Skin epidermis (tissue), 12 donors: Measurements from ENCODE around the gene ATF7IP.
"Not testable (repeated sequence)": the region's sequence is repeated elsewhere in the genome, so short reads cannot be mapped to it uniquely, and the experiment has no call there.

Experiments
- H3K27ac ChIP-seq, 21 experiments: fragments of 200-600 bp; sonication (generic) in 11 of 21; one replicate each; pipeline ENCODE4 v1.5.0; 2020; ENCODE audit warnings: mild to moderate bottlenecking in 3 of 21, inconsistent platforms in 2 of 21, moderate library complexity in 2 of 21
- H3K4me3 ChIP-seq, 7 experiments: fragments of 200-600 bp; sonication (generic) in 2 of 7; one replicate each; pipeline ENCODE4 v1.5.0; 2020; ENCODE audit warnings: inconsistent platforms in 2 of 7, mild to moderate bottlenecking in 2 of 7, moderate library complexity in 1 of 7

ATF7IP gene

DNA sequence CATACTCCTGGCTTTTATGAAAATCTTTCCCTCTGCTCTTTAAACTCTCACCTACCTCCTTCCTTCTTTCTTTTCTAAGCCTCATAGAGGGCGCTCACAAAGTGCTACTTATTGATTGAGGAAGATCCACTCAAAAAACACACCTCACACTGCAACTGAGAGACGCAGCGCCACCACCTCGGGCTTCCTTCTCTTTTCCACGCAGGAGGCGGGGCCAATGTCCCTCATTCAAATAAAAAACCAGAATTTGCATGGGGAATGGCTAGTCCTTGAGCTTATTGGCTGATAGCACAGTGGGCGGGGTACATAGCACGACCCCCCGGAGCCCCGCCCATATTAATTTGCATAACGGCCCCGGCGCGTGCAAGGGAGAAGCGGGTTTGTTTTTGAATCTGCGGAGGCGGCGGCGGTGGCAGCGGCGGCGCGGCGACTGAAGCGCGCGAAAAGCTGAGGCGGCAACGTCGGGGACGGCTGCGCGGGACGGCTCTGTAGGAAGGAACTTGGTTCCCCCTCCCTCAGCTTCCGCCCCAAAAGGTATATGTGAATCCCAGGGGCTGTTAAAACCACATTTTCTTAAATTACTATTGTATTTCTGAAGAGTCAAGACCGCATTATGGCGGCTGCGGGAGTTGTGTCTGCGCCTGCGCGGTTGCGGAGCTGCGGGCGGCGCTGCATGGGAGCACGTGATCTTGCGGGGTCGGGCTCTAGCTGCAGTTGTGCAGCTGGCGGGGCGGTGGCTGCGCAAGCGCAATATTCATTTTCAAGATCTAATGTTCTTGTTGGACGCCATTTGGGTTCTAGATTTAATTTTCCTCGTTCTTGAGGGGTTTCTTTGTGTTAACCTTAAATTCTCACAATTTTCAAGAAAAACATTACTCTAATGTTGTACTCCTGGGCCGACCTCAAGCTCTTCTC lies at the start of gene ATF7IP:
Gene ATF7IP (plus strand): TSS at position 389 of the 915 bp plus-strand sequence. CDS start 58,234 bp downstream, outside the sequence.
- Histone ChIP-seq H3K27ac (peak within 1 kb of the TSS; percentile 43 to 99 (median 94)), H3K4me3 (peak within 1 kb of the TSS; percentile 49 to 66 (median 59))

DNA sequence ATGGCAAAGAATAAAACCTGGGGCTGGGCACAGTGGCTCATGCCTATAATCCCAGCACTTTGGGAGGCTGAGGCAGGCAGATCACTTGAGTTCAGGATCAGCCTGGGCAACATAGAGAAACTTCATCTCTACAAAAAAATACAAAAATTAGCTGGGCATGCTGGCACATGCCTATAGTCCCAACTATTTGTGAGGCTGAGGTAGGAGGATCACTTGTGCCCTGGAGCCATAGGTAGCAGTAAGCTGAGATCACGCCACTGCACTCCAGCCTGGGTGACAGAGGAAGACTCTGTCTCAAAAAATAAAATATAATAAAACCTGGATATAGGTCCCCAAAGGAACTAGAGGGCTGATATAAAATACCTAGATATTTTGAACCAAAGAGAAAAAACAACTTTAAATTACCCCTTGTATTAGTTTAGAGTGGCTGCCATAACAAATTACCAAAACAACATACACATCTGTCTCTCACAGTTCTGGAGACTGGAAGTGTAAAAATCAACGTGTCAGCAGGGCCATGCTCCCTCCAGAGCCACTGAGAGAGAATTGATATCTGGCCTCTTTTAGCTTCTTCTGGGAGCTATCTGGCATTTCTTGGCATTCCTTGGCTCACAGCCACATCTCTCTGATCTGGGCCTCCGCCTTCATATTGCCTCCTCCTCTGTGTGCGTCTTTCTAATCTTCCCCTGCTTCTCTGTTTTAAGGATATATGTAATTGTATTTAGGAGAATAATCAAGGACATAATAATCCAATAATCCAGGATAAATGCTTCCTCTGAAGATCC lies 47.9 kb upstream of the ATF7IP start:
- H3K4me3 ChIP-seq: no peak overlapping the region

GRCh38 chr12:14319704-14320427 lies 45.6 kb upstream of the ATF7IP start:
- not testable (repeated sequence) for H3K27ac ChIP-seq, H3K4me3 ChIP-seq

More for the DNA sequence above, 47.9 kb upstream of the ATF7IP start:
- H3K27ac ChIP-seq: no peak overlapping the region

GRCh38 chr12:14322403-14322802 lies 43.1 kb upstream of the ATF7IP start:
- H3K27ac ChIP-seq: no peak overlapping the region
- no peak overlapping the region for H3K4me3 ChIP-seq

GRCh38 chr12:14325716-14326343 lies 39.7 kb upstream of the ATF7IP start:
- no peak overlapping the region for H3K4me3 ChIP-seq
- no peak overlapping the region for H3K27ac ChIP-seq

DNA sequence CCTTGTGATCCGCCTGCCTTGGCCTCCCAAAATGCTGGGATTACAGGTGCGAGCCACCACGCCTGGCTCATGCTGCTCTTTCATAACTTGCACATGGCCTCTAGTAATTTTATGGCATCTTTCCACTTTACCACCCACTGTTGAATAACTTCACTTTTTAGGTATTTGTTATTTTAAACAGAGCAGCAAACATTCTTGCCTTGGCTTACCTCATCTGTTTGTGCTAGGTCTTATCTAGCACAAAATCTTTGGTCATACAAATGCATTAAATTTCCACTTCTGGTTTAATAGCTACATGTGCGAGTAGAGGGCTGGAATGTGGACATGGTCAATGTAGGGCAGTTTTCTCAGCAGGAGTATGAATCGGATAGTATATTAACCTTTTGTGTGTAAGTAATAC lies 38.8 kb upstream of the ATF7IP start:
- H3K4me3 ChIP-seq: no peak overlapping the region
- no peak overlapping the region for H3K27ac ChIP-seq

DNA sequence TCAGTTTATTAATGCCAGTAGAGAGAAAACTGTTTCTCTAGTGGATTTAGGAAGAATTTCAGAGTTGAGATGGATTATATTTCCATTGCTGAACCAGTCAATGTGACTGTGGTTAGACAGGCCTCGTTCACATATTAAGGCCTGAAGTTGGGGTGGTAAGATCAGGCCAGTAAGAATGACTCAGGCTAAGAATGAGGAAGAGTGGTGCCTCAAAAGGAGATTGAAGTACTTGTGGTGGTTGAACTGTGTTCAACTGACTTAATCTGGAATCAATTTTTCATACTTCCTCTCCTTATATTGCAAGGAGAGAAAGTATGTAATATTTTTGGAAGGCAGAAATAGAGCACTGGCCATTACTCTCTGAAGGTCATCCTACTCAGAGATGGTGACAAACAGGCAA lies 37.8 kb upstream of the ATF7IP start:
- H3K27ac ChIP-seq: peak overlapping the region in 3 of 21 experiments; percentile 15 to 28 (median 26)
- no peak overlapping the region for H3K4me3 ChIP-seq

GRCh38 chr12:14332482-14332881 lies 33.0 kb upstream of the ATF7IP start:
- Histone ChIP-seq H3K4me3 (no peak overlapping the region), H3K27ac (no peak overlapping the region)

GRCh38 chr12:14340371-14340770 lies 25.1 kb upstream of the ATF7IP start:
- no peak overlapping the region for H3K4me3 ChIP-seq
- peak overlapping the region in 1 of 21 experiments; percentile 10 for H3K27ac ChIP-seq

- not testable (repeated sequence) for H3K4me3 ChIP-seq, H3K27ac ChIP-seq
Measured at GRCh38 chr12:14351524-14351923, 14.0 kb upstream of the ATF7IP start.

DNA sequence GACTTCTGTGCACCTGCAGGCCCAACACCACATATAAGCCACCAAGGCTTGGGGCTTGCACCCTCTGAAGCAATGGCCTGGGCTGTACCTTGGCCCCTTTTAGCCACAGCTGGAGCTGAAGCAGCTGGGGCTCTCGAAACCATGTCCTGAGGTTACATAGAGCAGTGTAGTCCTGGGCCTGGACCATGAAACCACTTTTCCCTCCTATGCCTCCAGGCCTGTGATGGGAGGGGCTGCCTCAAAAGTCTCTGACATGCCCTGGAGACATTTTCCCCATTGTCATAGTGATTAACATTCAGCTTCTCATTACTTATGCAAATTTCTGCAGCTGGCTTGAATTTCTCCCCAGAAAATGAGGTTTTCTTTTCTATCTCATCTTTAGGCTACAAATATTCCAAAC lies 13.4 kb upstream of the ATF7IP start:
- H3K4me3 ChIP-seq, H3K27ac ChIP-seq: not testable (repeated sequence)

- H3K27ac ChIP-seq, H3K4me3 ChIP-seq: not testable (repeated sequence)
Measured at GRCh38 chr12:14354665-14355064, 10.8 kb upstream of the ATF7IP start.

GRCh38 chr12:14356147-14356546 lies 9.3 kb upstream of the ATF7IP start:
- H3K27ac ChIP-seq: no peak overlapping the region

DNA sequence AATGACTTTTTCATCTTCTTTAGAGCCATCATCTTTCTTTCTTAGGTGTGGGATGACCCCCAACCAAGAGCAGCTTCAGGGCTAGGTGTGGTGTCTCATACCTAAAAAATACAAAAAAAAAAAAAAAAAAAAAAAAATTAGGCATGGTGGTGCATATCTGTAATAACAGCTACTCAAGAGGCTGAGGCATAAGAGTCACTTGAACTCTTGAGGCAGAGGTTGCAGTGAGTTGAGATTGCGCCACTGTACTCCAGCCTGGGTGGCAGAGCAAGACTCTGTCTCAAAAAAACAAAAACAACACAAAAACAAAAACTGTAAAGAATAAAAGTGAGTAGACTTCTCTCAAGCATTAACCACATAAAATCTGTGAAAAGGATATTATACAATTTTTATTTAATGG lies 8.0 kb upstream of the ATF7IP start:
- Histone ChIP-seq H3K4me3 (no peak overlapping the region), H3K27ac (no peak overlapping the region)

More at GRCh38 chr12:14356147-14356546, 9.3 kb upstream of the ATF7IP start:
- H3K4me3 ChIP-seq: no peak overlapping the region

DNA sequence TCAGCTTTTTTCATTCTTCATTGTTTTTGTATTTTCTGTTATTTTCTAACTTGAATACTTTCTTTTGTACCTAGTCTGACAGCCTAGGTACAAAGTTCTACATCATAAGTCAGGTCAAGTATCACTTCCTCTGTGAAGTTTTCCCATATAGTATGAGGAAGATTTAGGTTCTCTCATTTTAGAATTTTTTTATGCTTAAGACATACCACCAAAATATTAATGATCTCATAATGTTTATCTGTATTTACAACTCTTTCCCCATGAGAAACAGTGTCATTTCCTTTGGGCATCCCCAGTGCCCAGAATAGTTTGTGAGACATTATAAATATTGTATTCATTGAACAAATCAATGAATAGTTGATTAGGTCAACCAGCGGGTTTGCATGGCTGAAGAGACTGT lies 3.1 kb upstream of the ATF7IP start:
- H3K27ac ChIP-seq: no peak overlapping the region
- H3K4me3 ChIP-seq: no peak overlapping the region

GRCh38 chr12:14364583-14365271 lies 755 bp upstream of the ATF7IP start:
- Histone ChIP-seq H3K27ac (peak overlapping the region; percentile 26 to 99 (median 94)), H3K4me3 (peak overlapping the region; percentile 49 to 66 (median 59))

GRCh38 chr12:14366209-14367039 lies 942 bp downstream of the ATF7IP start:
- peak overlapping the region; percentile 49 to 66 (median 59) for H3K4me3 ChIP-seq
- H3K27ac ChIP-seq: peak overlapping the region in 20 of 21 experiments; percentile 80 to 99 (median 94)
